Measurements from ENCODE around the gene PBRM1.

Gene PBRM1

DNA sequence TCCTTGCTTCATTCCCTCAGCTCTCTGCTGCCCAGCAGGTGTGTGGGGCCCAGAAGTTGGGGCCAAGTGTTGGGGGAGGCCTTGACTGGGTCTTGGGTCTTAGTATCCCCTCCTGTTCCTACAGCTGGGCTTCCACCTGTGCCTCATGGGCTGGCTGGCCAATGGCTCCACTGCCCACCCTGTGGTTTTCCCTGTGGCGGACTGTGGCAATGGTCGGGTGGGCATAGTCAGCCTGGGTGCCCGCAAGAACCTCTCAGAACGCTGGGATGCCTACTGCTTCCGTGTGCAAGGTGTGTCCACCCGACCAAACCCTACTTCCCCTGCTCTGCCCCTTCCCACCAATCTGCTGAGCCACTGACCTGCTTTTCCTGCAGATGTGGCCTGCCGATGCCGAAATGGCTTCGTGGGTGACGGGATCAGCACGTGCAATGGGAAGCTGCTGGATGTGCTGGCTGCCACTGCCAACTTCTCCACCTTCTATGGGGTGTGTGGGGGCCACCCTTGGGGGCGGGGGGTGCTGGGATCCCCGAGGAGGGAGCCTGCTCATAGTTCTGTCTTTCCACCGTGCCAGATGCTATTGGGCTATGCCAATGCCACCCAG, 163.0 kb downstream of the PBRM1 start:
- DNase-seq: no peak

- DNase-seq: no peak
Observed at GRCh38 chr3:52521881-52522650, 163.6 kb downstream of the PBRM1 start.

- DNase-seq: no peak
Observed at GRCh38 chr3:52521488-52521824, 164.3 kb downstream of the PBRM1 start.

GRCh38 chr3:52520716-52521487, 164.8 kb downstream of the PBRM1 start:
- no peak for DNase-seq

- no peak for DNase-seq
Observed at GRCh38 chr3:52520141-52520667, 165.5 kb downstream of the PBRM1 start.

DNA sequence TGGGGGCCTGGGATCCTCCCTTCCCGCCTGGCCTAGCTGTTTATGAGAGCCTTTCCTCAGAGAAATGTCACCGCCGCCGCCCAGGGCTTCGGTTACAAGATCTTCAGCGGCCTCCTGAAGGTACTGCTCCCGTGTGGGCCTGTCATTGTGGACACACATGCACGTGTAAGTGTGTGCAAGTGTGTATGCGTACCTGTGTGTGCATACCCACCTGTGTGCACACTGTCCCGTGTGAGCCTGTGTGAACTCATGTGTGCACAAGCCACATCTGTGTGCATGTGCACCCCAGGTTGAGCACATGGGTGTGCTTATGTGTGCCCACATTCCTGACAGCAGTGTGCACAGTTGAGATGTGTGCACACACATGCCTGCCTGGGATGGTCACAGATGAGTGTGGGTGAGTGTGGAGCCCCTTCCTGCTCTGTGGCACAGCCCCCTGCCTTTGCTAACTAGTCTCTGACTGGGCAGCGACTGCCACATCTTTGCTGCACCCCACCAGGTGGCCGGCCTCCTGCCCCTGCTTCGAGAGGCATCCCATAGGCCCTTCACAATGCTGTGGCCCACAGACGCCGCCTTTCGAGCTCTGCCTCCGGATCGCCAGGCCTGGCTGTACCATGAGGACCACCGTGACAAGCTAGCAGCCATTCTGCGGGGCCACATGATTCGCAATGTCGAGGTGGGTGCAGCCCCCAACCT, 166.1 kb downstream of the PBRM1 start:
- no peak for DNase-seq

DNA sequence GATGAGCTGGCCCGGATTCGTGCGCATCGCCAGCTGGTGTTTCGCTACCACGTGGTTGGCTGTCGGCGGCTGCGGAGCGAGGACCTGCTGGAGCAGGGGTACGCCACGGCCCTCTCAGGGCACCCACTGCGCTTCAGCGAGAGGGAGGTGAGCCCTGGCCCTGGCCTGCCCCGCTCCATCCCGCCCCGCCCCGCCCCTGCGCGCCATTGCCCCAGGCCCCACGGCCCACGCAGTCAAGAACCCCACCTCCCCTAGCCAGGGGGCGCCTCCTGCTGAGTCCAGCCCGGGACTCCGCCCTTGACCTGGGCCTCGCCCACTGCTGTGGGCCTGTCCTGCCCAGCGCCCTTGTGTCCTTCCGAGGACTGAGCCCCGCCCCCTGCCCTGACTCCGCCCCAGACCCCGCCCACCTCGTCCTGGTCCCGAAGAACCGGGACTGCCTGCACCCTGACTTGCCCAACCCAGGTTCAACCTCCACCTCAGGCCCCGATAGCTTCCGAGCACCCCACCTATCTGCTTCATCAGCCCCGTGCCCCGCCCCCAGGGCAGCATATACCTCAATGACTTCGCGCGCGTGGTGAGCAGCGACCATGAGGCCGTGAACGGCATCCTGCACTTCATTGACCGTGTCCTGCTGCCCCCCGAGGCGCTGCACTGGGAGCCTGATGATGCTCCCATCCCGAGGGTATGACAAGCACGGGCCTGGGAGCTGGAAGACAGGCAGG, 166.8 kb downstream of the PBRM1 start:
- no peak for DNase-seq

GRCh38 chr3:52517796-52518722, 167.7 kb downstream of the PBRM1 start:
- DNase-seq: no peak

- no peak for DNase-seq
Observed at GRCh38 chr3:52516509-52517195, 169.1 kb downstream of the PBRM1 start.

GRCh38 chr3:52515192-52515591, 170.5 kb downstream of the PBRM1 start:
- no peak for DNase-seq

- no peak for DNase-seq
Observed at GRCh38 chr3:52514576-52514975, 171.1 kb downstream of the PBRM1 start.

DNA sequence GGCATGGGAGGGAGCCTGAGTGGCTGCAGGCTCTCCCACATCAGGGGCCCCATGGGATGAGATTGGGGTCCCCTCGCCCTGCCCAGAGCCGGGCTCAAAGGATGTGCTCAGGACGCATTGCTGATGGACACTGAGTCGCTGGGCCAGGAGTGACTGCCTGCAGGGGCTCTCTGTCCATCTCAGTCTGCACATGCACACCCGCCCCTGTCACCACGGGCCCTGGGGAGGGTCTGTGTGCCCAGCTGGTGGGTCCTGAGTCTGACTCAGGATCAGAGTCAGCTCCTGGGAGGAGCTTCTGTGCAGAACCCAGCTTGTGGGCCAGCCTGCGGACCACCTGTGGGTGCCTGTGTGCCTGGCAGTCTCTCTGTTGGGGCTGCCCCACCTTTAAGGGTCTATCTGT, 172.4 kb downstream of the PBRM1 start:
- no peak for DNase-seq

DNA sequence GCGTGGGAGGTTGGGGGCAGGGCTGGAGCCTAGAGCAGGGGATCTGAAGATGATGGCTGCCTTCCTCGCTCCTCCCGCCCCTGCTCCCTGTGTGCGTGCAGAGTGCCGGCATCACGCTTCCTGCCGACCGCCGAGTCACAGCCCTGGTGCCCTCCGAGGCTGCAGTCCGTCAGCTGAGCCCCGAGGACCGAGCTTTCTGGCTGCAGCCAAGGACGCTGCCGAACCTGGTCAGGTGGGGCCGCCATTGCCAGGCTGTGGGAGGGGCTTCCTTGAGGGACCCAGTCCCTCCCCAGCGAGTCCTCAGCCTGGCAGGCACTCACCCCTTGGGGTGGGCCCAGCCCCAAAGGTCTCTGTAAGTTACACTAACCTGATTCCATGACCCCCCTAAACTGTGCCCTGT, 173.0 kb downstream of the PBRM1 start:
- DNase-seq: no peak

GRCh38 chr3:52512105-52512504, 173.6 kb downstream of the PBRM1 start:
- no peak for DNase-seq

DNA sequence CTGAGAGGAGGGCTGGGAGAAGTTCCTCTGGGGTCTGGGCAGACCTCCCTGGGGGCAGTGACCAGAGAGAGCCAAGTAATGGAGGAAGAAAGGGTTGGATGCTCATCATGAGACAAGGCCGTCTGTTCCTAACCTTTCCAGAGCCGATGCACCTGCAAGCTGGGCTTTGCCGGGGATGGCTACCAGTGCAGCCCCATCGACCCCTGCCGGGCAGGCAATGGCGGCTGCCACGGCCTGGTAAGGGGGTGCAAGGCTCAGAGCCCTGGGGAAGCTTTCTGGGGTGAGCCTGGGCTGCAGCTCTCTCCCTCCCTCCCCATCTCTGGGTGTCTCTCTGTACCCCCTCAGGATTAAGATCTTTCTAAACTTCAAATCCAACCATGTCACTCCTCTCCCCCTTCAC, 174.2 kb downstream of the PBRM1 start:
- DNase-seq: no peak

DNA sequence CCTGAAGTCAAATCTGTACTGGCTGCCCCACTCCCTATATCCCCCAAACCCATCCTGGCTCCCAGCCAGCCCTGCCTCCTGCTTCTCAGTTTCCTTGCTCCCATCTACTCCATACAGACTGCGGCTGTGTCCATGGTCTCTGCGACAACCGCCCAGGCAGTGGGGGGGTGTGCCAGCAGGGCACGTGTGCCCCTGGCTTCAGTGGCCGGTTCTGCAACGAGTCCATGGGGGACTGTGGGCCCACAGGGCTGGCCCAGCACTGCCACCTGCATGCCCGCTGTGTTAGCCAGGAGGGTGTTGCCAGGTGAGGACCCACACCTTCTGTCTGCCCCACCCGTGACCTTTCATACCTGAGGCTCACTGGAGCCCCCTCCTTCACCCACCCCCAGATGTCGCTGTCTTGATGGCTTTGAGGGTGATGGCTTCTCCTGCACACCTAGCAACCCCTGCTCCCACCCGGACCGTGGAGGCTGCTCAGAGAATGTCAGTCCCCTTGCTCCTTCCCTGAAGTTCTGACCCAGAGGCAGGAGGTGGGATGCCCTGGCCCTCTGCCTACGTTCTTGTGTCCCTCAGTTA, 175.9 kb downstream of the PBRM1 start:
- no peak for DNase-seq

DNA sequence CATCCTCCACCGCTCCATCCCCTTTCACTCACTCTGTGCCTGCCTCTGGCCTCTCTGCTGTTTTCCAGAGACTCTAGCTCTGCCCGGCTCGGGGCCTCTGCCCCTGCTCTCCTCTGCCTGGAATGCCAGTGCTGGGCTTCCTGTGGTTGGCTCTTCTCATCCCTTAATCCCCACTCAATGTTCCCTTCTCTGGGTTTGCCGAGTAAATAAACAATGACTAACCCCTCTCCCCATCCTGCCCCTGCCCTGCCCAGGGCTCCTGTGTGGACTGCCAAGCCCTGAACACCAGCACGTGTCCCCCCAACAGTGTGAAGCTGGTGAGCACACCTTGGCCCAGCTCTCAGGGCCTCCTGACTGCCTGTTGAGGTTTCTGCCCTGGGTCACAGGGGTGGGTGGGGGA, 178.4 kb downstream of the PBRM1 start:
- no peak for DNase-seq

- DNase-seq: no peak
Observed at GRCh38 chr3:52506266-52506966, 179.3 kb downstream of the PBRM1 start.

GRCh38 chr3:52504977-52505376, 180.7 kb downstream of the PBRM1 start:
- DNase-seq: no peak
